ENCODE measurements around the gene F7. TPM values are rescaled to one million over a fixed set of nuclear protein-coding genes. Genes with fewer than 3 reads are reported as not detected.

The F7 gene
- total and polyA plus RNA-seq, 7 donors = 0.36 TPM; not detected in 6

- 33 to 47% methylated on average over 2 of the region's 2 CpGs for WGBS, 2 donors
- TF ChIP-seq POLR2AphosphoS5 (IDR thresholded peaks at IDR 0.05) (no peak), CTCF (IDR thresholded peaks at IDR 0.05) (no peak), EP300 (IDR thresholded peaks at IDR 0.05) (no peak)
- no peak for DNase-seq
- intact Hi-C loops (cut with DNase I) = loop anchor here (2.0 to 10.0 kb wide), 4 partner anchors 115 to 458 kb away; partner anchors contain the start of genes ATP11A and GRTP1
- H3K4me1 ChIP-seq = peaks cover 0 to 24% (median 16%) of the 10 kb centered on the region in 4 donors
- no peaks in the 10 kb centered on the region for H3K36me3 ChIP-seq
- H3K4me3 ChIP-seq = peak overlapping the region; percentile 24 to 52 (median 44)
- peaks cover 0 to 3% (median 0%) of the 10 kb centered on the region in 4 donors for H3K9me3 ChIP-seq
- H3K27me3 ChIP-seq = no peaks in the 10 kb centered on the region
- H3K27ac ChIP-seq = peak overlapping the region in 2 of 4 donors; percentile 78 to 79
Measured at GRCh38 chr13:113152691-113152983, 47.0 kb downstream of the F7 start.

GRCh38 chr13:113152984-113153809 is 47.6 kb downstream of the F7 start:
- TF ChIP-seq POLR2A (IDR thresholded peaks at IDR 0.05) = no peak
- TF ChIP-seq POLR2AphosphoS5 (IDR thresholded peaks at IDR 0.05) = no peak
- peak; percentile 84 for DNase-seq
- intact Hi-C loops (cut with DNase I) = loop anchor here (1.0 to 10.0 kb wide), 5 partner anchors 116 to 458 kb away; partner anchors contain the start of genes ATP11A, GRTP1 and LAMP1
- peaks cover 0 to 24% (median 16%) of the 10 kb centered on the region in 4 donors for H3K4me1 ChIP-seq
- no peaks in the 10 kb centered on the region for H3K36me3 ChIP-seq
- H3K9me3 ChIP-seq = peaks cover 0 to 3% (median 0%) of the 10 kb centered on the region in 4 donors
- 12 to 19% methylated on average over 60 of the region's 60 CpGs for WGBS, 2 donors
- H3K4me3 ChIP-seq = peak overlapping the region; percentile 24 to 52 (median 44)
- H3K27ac ChIP-seq = peak overlapping the region; percentile 74 to 79 (median 78)
- no peaks in the 10 kb centered on the region for H3K27me3 ChIP-seq

GRCh38 chr13:113153810-113154748 is 48.5 kb downstream of the F7 start:
- H3K27ac ChIP-seq = peak overlapping the region; percentile 74 to 79 (median 78)
- H3K9me3 ChIP-seq = peaks cover 0 to 3% (median 0%) of the 10 kb centered on the region in 4 donors
- H3K4me1 ChIP-seq = peaks cover 0 to 24% (median 16%) of the 10 kb centered on the region in 4 donors
- no peak for TF ChIP-seq EP300 (IDR thresholded peaks at IDR 0.05)
- TF ChIP-seq POLR2A (IDR thresholded peaks at IDR 0.05) = peak; percentile 64 to 66
- TF ChIP-seq POLR2AphosphoS5 (IDR thresholded peaks at IDR 0.05) = peak; percentile 93 to 96 (median 94)
- no peak for TF ChIP-seq CTCF (IDR thresholded peaks at IDR 0.05)
- WGBS, 2 donors = 4 to 6% methylated on average over 45 to 54 of the region's 76 CpGs
- intact Hi-C loops (cut with DNase I) = loop anchor here (1.0 to 10.0 kb wide), 6 partner anchors 55 to 459 kb away; partner anchors contain the start of genes ATP11A, CUL4A, GRTP1 and LAMP1
- H3K27me3 ChIP-seq = no peaks in the 10 kb centered on the region
- DNase-seq = peak; percentile 94
- H3K36me3 ChIP-seq = no peaks in the 10 kb centered on the region
- H3K4me3 ChIP-seq = peak overlapping the region; percentile 24 to 52 (median 44)

- Histone ChIP-seq H3K27ac (peak overlapping the region in 1 of 4 donors; percentile 71), H3K9me3 (peaks cover 0 to 3% (median 0%) of the 10 kb centered on the region in 4 donors), H3K4me3 (no peak overlapping the region), H3K36me3 (no peaks in the 10 kb centered on the region), H3K4me1 (peaks cover 0 to 24% (median 16%) of the 10 kb centered on the region in 4 donors), H3K27me3 (peaks cover 0 to under 1% (median 0%) of the 10 kb centered on the region in 3 donors)
- DNase-seq = no peak
- TF ChIP-seq CTCF (IDR thresholded peaks at IDR 0.05) (no peak), POLR2AphosphoS5 (IDR thresholded peaks at IDR 0.05) (no peak), POLR2A (IDR thresholded peaks at IDR 0.05) (no peak), EP300 (IDR thresholded peaks at IDR 0.05) (no peak)
- 90 to 94% methylated on average over 3 of the region's 3 CpGs for WGBS, 2 donors
- intact Hi-C loops (cut with DNase I) = loop anchor here (2.0 to 10.0 kb wide), 2 partner anchors 54 to 460 kb away; partner anchors contain the start of genes ATP11A, CUL4A and PCID2
Measured at GRCh38 chr13:113155201-113155600, 49.6 kb downstream of the F7 start.

All from sigmoid colon (tissue), 7 donors.